SU-DHL-6 (cell line): ENCODE data around the gene NR2F2.

Experiments used
- H2AFZ ChIP-seq: fragments of 200-600 bp; sonication (generic); 2 replicates; pipeline ENCODE4 v1.6.1; 2014; ENCODE audit warnings: low read depth, mild to moderate bottlenecking, moderate library complexity, mixed read lengths, antibody characterized with exemption, low read length; ENCODE audit not compliant: severe bottlenecking
- H3F3A ChIP-seq: fragments of 200-600 bp; shearing (Covaris generic); 2 replicates; pipeline ENCODE4 v1.6.0; 2016; ENCODE audit warnings: antibody characterized with exemption, mild to moderate bottlenecking; ENCODE audit not compliant: insufficient read depth
- H3K27ac ChIP-seq: fragments of 200-600 bp; sonication (generic); 2 replicates; pipeline ENCODE4 v1.5.1; 2016; ENCODE audit warnings: low read depth, mild to moderate bottlenecking, low read length, moderate library complexity, mixed read lengths
- H3K27me3 ChIP-seq: fragments of 200-600 bp; sonication (generic), shearing (Covaris generic); 2 replicates; pipeline ENCODE4 v1.6.0; 2014; ENCODE audit warnings: mild to moderate bottlenecking, low read length
- H3K36me3 ChIP-seq: fragments of 200-600 bp; sonication (generic); 2 replicates; pipeline ENCODE4 v1.6.1; 2014; ENCODE audit warnings: mild to moderate bottlenecking, low read length, mixed read lengths
- H3K4me2 ChIP-seq: fragments of 300-600, 200-600 bp; shearing (Covaris generic), sonication (generic); 2 replicates; pipeline ENCODE4 v1.6.0; 2014; ENCODE audit warnings: low read length, low read depth, mild to moderate bottlenecking; ENCODE audit not compliant: poor library complexity, severe bottlenecking
- H3K4me3 ChIP-seq: fragments of 200-600 bp; sonication (generic); 2 replicates; pipeline ENCODE4 v1.5.1; 2014; ENCODE audit warnings: antibody characterized with exemption, low read length, mild to moderate bottlenecking, mixed read lengths; ENCODE audit not compliant: insufficient read depth, poor library complexity, severe bottlenecking
- H3K79me2 ChIP-seq: fragments of 200-600 bp; sonication (generic); 2 replicates; pipeline ENCODE4 v1.6.1; 2014; ENCODE audit warnings: mild to moderate bottlenecking, low read length, moderate library complexity; ENCODE audit not compliant: insufficient read depth
- H3K9ac ChIP-seq: fragments of 200-600 bp; sonication (generic); 2 replicates; pipeline ENCODE4 v1.7.0; 2014; ENCODE audit warnings: mild to moderate bottlenecking, low read length
- H3K9me2 ChIP-seq: fragments of 200-600 bp; sonication (generic); replicated peaks from 2 replicates; pipeline ENCODE4 v1.6.1; 2014; ENCODE audit warnings: low read length; ENCODE audit not compliant: insufficient read depth
- H3K9me3 ChIP-seq: fragments of 200-600 bp; sonication (generic); 2 replicates; pipeline ENCODE4 v1.6.1; 2014; ENCODE audit warnings: low read length, mixed read lengths; ENCODE audit not compliant: insufficient read depth
- H4K20me1 ChIP-seq: fragments of 200-600 bp; sonication (generic); 2 replicates; pipeline ENCODE4 v1.6.1; 2014; ENCODE audit warnings: low read depth, mild to moderate bottlenecking, antibody characterized with exemption, low read length, moderate library complexity, mixed read lengths
- EZH2phosphoT487 ChIP-seq: fragments of 200-600 bp; sonication (generic), shearing (Covaris generic); conservative IDR thresholded peaks from 2 replicates; pipeline ENCODE4 v1.6.1; 2018; ENCODE audit warnings: mild to moderate bottlenecking, antibody characterized with exemption, low read length, moderate library complexity, mixed read lengths
- TF ChIP-seq, protein P1 (sequence below): fragments of 200-600 bp; sonication (generic); IDR thresholded peaks from one replicate; pipeline ENCODE4 v1.5.1; 2017; ENCODE audit warnings: antibody characterized with exemption, mild to moderate bottlenecking, low read length, moderate library complexity; ENCODE audit not compliant: insufficient read depth, poor library complexity, severe bottlenecking

Gene NR2F2

DNA sequence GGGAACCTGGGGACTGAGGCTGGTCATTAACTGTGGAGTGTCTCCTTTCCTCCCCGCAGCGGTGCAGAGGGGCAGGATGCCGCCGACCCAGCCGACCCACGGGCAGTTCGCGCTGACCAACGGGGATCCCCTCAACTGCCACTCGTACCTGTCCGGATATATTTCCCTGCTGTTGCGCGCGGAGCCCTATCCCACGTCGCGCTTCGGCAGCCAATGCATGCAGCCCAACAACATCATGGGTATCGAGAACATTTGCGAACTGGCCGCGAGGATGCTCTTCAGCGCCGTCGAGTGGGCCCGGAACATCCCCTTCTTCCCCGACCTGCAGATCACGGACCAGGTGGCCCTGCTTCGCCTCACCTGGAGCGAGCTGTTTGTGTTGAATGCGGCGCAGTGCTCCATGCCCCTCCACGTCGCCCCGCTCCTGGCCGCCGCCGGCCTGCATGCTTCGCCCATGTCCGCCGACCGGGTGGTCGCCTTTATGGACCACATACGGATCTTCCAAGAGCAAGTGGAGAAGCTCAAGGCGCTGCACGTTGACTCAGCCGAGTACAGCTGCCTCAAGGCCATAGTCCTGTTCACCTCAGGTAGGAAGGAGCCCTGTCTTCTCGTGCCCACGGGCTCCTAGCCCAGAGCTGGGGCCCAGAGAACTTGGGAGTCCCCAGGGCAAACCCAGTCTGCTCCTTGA, 3.7 kb downstream of the NR2F2 start:
- Histone ChIP-seq H3K9ac (no peak overlapping the region), H3K79me2 (no peaks in the 10 kb centered on the region), H3F3A (no peaks in the 10 kb centered on the region), H3K9me3 (no peaks in the 10 kb centered on the region), H4K20me1 (no peaks in the 10 kb centered on the region), H3K9me2 (no peaks in the 10 kb centered on the region), H2AFZ (no peak overlapping the region), H3K27me3 (no peaks in the 10 kb centered on the region), H3K4me2 (no peak overlapping the region), H3K4me3 (no peak overlapping the region), H3K36me3 (no peaks in the 10 kb centered on the region), H3K27ac (no peak overlapping the region)
- TF ChIP-seq, protein P1, sequence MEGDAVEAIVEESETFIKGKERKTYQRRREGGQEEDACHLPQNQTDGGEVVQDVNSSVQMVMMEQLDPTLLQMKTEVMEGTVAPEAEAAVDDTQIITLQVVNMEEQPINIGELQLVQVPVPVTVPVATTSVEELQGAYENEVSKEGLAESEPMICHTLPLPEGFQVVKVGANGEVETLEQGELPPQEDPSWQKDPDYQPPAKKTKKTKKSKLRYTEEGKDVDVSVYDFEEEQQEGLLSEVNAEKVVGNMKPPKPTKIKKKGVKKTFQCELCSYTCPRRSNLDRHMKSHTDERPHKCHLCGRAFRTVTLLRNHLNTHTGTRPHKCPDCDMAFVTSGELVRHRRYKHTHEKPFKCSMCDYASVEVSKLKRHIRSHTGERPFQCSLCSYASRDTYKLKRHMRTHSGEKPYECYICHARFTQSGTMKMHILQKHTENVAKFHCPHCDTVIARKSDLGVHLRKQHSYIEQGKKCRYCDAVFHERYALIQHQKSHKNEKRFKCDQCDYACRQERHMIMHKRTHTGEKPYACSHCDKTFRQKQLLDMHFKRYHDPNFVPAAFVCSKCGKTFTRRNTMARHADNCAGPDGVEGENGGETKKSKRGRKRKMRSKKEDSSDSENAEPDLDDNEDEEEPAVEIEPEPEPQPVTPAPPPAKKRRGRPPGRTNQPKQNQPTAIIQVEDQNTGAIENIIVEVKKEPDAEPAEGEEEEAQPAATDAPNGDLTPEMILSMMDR: no peak
- no peak for TF ChIP-seq EZH2phosphoT487

DNA sequence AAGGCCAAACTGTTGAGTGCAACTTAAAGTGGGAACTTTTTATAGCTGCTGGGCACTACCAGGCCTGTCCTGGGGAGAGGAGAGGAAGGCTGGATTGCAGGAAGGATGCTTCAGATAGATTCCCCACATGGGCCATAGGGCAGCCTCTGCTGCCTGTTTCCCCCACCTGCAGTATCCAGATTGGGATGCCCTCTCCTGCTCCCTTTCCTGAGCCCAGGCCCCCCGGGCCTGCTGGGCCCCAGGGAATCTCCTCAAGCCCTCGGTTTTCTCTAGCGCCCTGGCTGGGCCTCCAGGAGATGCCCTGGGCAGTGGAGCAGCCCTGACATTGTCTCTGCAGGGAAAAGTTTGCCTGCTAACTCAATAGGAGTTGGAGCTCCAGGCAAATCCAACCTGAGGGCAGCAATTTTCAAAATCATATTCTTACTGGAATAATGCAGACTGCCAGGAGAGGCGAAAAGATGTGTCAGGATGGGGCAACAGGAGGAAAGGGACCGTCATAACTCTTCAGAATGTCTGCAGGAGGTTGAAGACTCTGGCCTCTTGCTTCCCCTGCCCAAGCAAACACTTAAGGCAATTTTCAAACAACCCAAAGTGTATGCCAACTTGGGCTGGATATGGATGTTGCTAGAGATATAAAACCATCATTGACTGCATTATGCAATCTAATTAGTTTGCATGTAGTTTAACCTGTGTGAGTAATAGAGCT, 4.4 kb downstream of the NR2F2 start:
- no peak for TF ChIP-seq EZH2phosphoT487
- Histone ChIP-seq H3K27ac (no peak overlapping the region), H3K36me3 (no peaks in the 10 kb centered on the region), H3K4me3 (no peak overlapping the region), H2AFZ (no peak overlapping the region), H4K20me1 (no peaks in the 10 kb centered on the region), H3K4me2 (no peak overlapping the region), H3K79me2 (no peaks in the 10 kb centered on the region), H3K9me3 (no peaks in the 10 kb centered on the region), H3K27me3 (no peaks in the 10 kb centered on the region), H3F3A (no peaks in the 10 kb centered on the region), H3K9me2 (no peaks in the 10 kb centered on the region), H3K9ac (no peak overlapping the region)

DNA sequence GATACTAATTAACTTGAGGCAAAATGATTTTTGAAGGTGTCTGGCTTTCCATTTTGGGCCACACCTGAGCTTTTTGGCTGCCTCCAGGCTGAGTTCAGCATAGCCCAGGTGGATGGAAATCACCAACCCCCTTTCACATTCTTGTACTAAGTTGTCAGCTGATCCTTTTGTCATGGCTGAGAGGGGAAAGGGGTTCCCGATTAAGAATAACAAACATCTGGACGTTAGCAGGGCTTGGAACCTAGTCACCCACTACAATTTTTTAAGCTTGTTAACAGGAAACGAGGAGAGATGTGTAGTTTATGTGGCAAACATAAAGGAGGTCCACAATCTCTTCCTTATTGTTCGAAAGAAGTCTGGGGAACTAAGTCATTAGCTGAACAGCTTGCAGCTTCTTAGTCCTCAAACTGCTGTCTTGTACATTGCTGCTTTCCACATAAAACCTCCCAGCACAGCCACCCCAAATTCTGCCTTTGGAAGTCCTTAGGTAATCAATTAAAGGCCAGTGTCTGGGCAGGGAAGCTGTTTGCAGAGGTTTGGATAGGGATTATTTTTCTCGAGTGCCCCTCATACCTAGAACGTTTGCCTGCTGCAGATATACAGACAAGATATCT, 5.0 kb downstream of the NR2F2 start:
- TF ChIP-seq EZH2phosphoT487: no peak
- TF ChIP-seq, protein P1: no peak
- Histone ChIP-seq H3K79me2 (no peaks in the 10 kb centered on the region), H3K4me2 (no peak overlapping the region)

More for the DNA sequence above, 5.0 kb downstream of the NR2F2 start:
- Histone ChIP-seq H3K9ac (no peak overlapping the region), H3K27ac (no peak overlapping the region), H3K27me3 (no peaks in the 10 kb centered on the region), H2AFZ (no peak overlapping the region), H3K4me3 (no peak overlapping the region), H3K9me3 (no peaks in the 10 kb centered on the region), H3F3A (no peaks in the 10 kb centered on the region), H3K9me2 (no peaks in the 10 kb centered on the region), H4K20me1 (no peaks in the 10 kb centered on the region), H3K36me3 (no peaks in the 10 kb centered on the region)
